Astrocyte (in vitro differentiated cells and primary cell): ENCODE results near the gene KIF1B. TPM values are rescaled to one million over a fixed set of nuclear protein-coding genes. Genes with fewer than 3 reads are reported as not detected.
"Not testable (repeated sequence)": the region's sequence is repeated elsewhere in the genome, so short reads cannot be mapped to it uniquely, and the experiment has no call there.

Source experiments
- DNase-seq: peaks from one replicate; pipeline ENCODE4 v3.0.0-alpha.2; 2010; ENCODE audit warnings: low read depth
- FAIRE-seq: peaks from 2 replicates; lab custom pipeline; 2011; peaks lifted over from hg19 to GRCh38; lab: Jason Lieb, UNC
- H2AFZ ChIP-seq: 2 replicates; pipeline ENCODE4 v1.6.0; 2012; ENCODE audit warnings: low read depth, low read length, inconsistent platforms
- H3K27ac ChIP-seq: 2 replicates; pipeline ENCODE4 v1.5.1; 2011; ENCODE audit warnings: low read depth, low read length, inconsistent platforms
- H3K27me3 ChIP-seq: 2 replicates; pipeline ENCODE4 v1.6.0; 2011; ENCODE audit warnings: low read length, inconsistent platforms; ENCODE audit not compliant: insufficient read depth
- H3K36me3 ChIP-seq: 2 replicates; pipeline ENCODE4 v1.5.1; 2011; ENCODE audit warnings: low read length, inconsistent platforms; ENCODE audit not compliant: insufficient read depth
- H3K4me1 ChIP-seq: 2 replicates; pipeline ENCODE4 v1.5.1; 2011; ENCODE audit warnings: low read length, inconsistent platforms; ENCODE audit not compliant: insufficient read depth
- H3K4me2 ChIP-seq: 2 replicates; pipeline ENCODE4 v1.6.0; 2012; ENCODE audit warnings: low read length, inconsistent platforms
- H3K4me3 ChIP-seq: 2 replicates; pipeline ENCODE4 v1.5.1; 2011; ENCODE audit warnings: low read depth, mild to moderate bottlenecking, low read length, inconsistent platforms; ENCODE audit not compliant: insufficient read depth
- H3K79me2 ChIP-seq: 2 replicates; pipeline ENCODE4 v1.6.0; 2012; ENCODE audit warnings: mild to moderate bottlenecking, low read length, inconsistent platforms; ENCODE audit not compliant: insufficient read depth
- H3K9ac ChIP-seq: 2 replicates; pipeline ENCODE4 v1.6.0; 2012; ENCODE audit warnings: mild to moderate bottlenecking, low read length, inconsistent platforms
- H3K9me3 ChIP-seq: 2 replicates; pipeline ENCODE4 v1.5.1; 2012; ENCODE audit warnings: low read depth, mild to moderate bottlenecking, low read length, inconsistent platforms; ENCODE audit not compliant: insufficient read depth
- H4K20me1 ChIP-seq: 2 replicates; pipeline ENCODE4 v1.6.0; 2012; ENCODE audit warnings: low read length, inconsistent platforms; ENCODE audit not compliant: insufficient read depth
- H3K27ac Mint-ChIP-seq: one replicate; pipeline ENCODE4 v1.8.0; 2021; ENCODE audit warnings: mild to moderate bottlenecking, mixed read lengths; ENCODE audit not compliant: unreplicated experiment
- H3K27me3 Mint-ChIP-seq: one replicate; pipeline ENCODE4 v1.8.0; 2021; ENCODE audit warnings: low read depth, mixed read lengths; ENCODE audit not compliant: unreplicated experiment
- H3K36me3 Mint-ChIP-seq: one replicate; pipeline ENCODE4 v1.8.0; 2021; ENCODE audit warnings: low read depth, mixed read lengths; ENCODE audit not compliant: unreplicated experiment
- H3K4me1 Mint-ChIP-seq: one replicate; pipeline ENCODE4 v1.8.0; 2021; ENCODE audit warnings: low read depth, mixed read lengths; ENCODE audit not compliant: unreplicated experiment
- H3K4me3 Mint-ChIP-seq: one replicate; pipeline ENCODE4 v1.8.0; 2021; ENCODE audit warnings: mild to moderate bottlenecking, moderate library complexity, mixed read lengths; ENCODE audit not compliant: unreplicated experiment
- H3K9me3 Mint-ChIP-seq: one replicate; pipeline ENCODE4 v1.8.0; 2021; ENCODE audit warnings: mild to moderate bottlenecking, mixed read lengths; ENCODE audit not compliant: unreplicated experiment
- EZH2 ChIP-seq: IDR thresholded peaks from 2 replicates; pipeline ENCODE4 v1.6.1; 2012; ENCODE audit warnings: mild to moderate bottlenecking, low read length, inconsistent platforms; ENCODE audit not compliant: insufficient read depth
- total RNA-seq: library from RNA; stranded (reverse); gene quantifications from 2 replicates; pipeline ENCODE4 v1.2.1, GENCODE V29; 2021
- TF ChIP-seq, protein P1 (sequence below): IDR thresholded peaks from 2 replicates; pipeline ENCODE4 v1.5.1; 2011; ENCODE audit warnings: low read depth, mild to moderate bottlenecking, inconsistent platforms, low read length, moderate library complexity; ENCODE audit not compliant: insufficient read depth

Gene KIF1B
- total RNA-seq, 1 donor from 2014 or later = 75.9 TPM

DNA sequence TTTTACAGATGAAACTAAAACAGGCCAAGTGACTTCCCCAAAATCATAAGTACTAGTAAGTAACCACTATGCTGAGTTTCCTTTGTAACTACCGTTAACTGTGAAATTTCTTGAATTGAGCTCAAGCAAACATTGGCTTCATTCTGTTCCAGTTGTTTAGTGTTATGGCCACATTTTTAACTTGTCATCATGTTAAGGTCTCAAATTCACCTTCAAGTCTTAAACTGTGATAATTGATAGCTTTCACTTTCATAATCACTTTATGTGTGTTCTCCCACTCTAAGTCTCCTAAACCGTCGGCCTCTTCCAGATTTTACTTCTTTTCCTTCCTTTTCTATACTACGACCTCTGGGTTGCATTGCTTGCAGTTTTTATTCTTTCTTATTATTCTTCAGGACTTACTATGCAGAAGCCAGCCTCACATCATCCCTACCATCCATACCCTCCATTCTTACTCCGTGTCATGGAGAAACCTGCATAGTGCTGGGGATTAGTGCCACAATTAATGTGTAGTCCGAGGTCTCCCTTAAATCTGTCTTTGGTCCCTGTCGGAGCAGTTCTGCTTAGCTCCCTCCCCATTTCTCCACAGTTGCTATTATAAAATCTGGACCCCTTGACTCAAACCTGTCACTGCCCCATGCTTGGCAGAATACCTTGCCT is 5.8 kb downstream of the KIF1B start:
- Histone ChIP-seq H3K79me2 (peaks cover 97% of the 10 kb centered on the region), H3K27ac (no peak overlapping the region), H3K36me3 (no peaks in the 10 kb centered on the region), H3K27me3 (no peaks in the 10 kb centered on the region), H3K4me2 (peak overlapping the region; percentile 46), H3K4me3 (no peak overlapping the region), H4K20me1 (peaks cover 91% of the 10 kb centered on the region), H2AFZ (no peak overlapping the region), H3K9ac (no peak overlapping the region), H3K4me1 (peaks cover 30% of the 10 kb centered on the region), H3K9me3 (no peaks in the 10 kb centered on the region)
- Mint-ChIP-seq H3K27me3 (no peaks in the 10 kb centered on the region), H3K36me3 (peaks cover 3% of the 10 kb centered on the region), H3K4me3 (no peak overlapping the region), H3K9me3 (no peaks in the 10 kb centered on the region), H3K27ac (no peak overlapping the region), H3K4me1 (peaks cover 23% of the 10 kb centered on the region)
- TF ChIP-seq EZH2 = no peak
- TF ChIP-seq, protein P1, sequence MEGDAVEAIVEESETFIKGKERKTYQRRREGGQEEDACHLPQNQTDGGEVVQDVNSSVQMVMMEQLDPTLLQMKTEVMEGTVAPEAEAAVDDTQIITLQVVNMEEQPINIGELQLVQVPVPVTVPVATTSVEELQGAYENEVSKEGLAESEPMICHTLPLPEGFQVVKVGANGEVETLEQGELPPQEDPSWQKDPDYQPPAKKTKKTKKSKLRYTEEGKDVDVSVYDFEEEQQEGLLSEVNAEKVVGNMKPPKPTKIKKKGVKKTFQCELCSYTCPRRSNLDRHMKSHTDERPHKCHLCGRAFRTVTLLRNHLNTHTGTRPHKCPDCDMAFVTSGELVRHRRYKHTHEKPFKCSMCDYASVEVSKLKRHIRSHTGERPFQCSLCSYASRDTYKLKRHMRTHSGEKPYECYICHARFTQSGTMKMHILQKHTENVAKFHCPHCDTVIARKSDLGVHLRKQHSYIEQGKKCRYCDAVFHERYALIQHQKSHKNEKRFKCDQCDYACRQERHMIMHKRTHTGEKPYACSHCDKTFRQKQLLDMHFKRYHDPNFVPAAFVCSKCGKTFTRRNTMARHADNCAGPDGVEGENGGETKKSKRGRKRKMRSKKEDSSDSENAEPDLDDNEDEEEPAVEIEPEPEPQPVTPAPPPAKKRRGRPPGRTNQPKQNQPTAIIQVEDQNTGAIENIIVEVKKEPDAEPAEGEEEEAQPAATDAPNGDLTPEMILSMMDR = no peak
- no peak for FAIRE-seq
- no peak for DNase-seq

DNA sequence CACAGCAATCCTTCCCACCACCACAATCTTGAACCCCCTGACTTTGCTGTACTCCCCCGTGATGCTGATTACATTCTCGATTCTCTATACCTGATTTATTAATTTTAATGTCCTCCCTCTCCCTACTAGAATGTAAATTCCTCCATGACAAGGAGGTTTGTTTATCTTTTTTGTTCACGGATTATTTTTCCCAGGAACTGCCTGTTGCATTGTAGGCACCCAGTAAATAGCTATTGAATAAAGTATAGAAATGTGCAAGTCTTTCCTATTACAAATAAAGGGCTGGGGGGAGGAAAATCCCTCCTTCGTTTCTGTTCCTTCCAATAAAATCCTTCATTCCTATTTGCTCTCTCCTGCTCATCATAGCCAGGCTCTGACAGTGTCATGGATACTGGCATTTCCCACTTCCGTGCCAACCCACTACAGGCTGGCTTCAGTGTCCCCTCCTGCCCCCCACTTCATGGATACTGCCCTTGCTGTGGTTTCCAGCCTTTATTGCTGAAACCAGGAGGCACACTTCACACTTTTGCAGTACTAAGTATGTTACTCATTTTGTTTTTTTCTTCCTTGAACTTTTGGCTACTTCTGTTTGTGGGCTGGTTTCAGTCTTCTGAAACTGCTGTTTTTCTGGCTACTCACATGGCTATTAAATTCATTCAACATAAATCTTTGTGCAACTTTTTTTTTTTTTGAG is 7.5 kb downstream of the KIF1B start:
- no peaks in the 10 kb centered on the region for H3K27me3 Mint-ChIP-seq
- H4K20me1 ChIP-seq = peaks cover 93% of the 10 kb centered on the region
- H2AFZ ChIP-seq = no peak overlapping the region
- no peak for TF ChIP-seq EZH2
- TF ChIP-seq, protein P1 = no peak
- H3K4me3 ChIP-seq = no peak overlapping the region
- peaks cover 98% of the 10 kb centered on the region for H3K79me2 ChIP-seq
- H3K27me3 ChIP-seq = no peaks in the 10 kb centered on the region
- no peaks in the 10 kb centered on the region for H3K36me3 ChIP-seq
- H3K9me3 Mint-ChIP-seq = no peaks in the 10 kb centered on the region
- H3K27ac ChIP-seq = no peak overlapping the region
- no peak overlapping the region for H3K4me3 Mint-ChIP-seq
- H3K4me2 ChIP-seq = peak overlapping the region; percentile 44
- H3K9me3 ChIP-seq = no peaks in the 10 kb centered on the region
- H3K4me1 ChIP-seq = peaks cover 24% of the 10 kb centered on the region
- FAIRE-seq (peak; percentile 86), DNase-seq (peak; percentile 36)
- peak overlapping the region; percentile 12 for H3K9ac ChIP-seq
- H3K27ac Mint-ChIP-seq = peak overlapping the region; percentile 69
- peaks cover 20% of the 10 kb centered on the region for H3K4me1 Mint-ChIP-seq
- peaks cover 3% of the 10 kb centered on the region for H3K36me3 Mint-ChIP-seq

DNA sequence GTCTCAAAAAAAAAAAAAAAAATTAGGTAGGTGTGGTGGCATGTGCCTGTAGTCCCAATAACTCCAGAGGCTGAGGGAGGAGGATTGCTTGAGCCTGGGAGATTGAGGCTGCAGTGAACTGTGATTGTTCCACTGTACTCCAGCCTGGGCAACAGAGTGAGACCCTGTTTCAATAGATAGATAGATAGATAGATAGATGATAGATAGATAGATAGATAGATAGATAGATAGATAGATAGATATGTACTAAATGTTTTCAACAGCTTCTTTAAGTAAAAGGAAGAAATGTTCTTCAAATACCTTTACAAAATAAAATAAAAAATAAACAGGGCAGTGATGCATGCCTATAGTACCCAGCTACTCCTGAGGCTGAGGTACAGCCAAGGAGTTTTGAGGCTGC is 9.8 kb downstream of the KIF1B start:
- Mint-ChIP-seq H3K4me3 (no peak overlapping the region), H3K27me3 (no peaks in the 10 kb centered on the region), H3K4me1 (peaks cover 11% of the 10 kb centered on the region), H3K36me3 (peaks cover 3% of the 10 kb centered on the region), H3K27ac (no peak overlapping the region), H3K9me3 (no peaks in the 10 kb centered on the region)
- no peak for TF ChIP-seq EZH2
- TF ChIP-seq, protein P1 = no peak
- H2AFZ ChIP-seq = no peak overlapping the region
- H3K9me3 ChIP-seq = no peaks in the 10 kb centered on the region
- no peak for DNase-seq
- no peaks in the 10 kb centered on the region for H3K36me3 ChIP-seq
- no peak for FAIRE-seq
- H3K27ac ChIP-seq = no peak overlapping the region
- peaks cover 99% of the 10 kb centered on the region for H3K79me2 ChIP-seq
- peaks cover 19% of the 10 kb centered on the region for H3K4me1 ChIP-seq
- H4K20me1 ChIP-seq = peaks cover 98% of the 10 kb centered on the region
- H3K27me3 ChIP-seq = no peaks in the 10 kb centered on the region
- H3K4me3 ChIP-seq = no peak overlapping the region
- no peak overlapping the region for H3K4me2 ChIP-seq
- H3K9ac ChIP-seq = no peak overlapping the region

GRCh38 chr1:10220657-10221056 is 10.3 kb downstream of the KIF1B start:
- H4K20me1 ChIP-seq = peaks cover 98% of the 10 kb centered on the region
- H3K9me3 Mint-ChIP-seq, H3K27me3 Mint-ChIP-seq, H3K4me2 ChIP-seq, DNase-seq, H3K27ac ChIP-seq, H3K27me3 ChIP-seq, H3K36me3 Mint-ChIP-seq, H3K9me3 ChIP-seq, H3K9ac ChIP-seq, H3K4me3 ChIP-seq, H2AFZ ChIP-seq, H3K36me3 ChIP-seq, H3K4me3 Mint-ChIP-seq, FAIRE-seq, H3K27ac Mint-ChIP-seq: not testable (repeated sequence)
- H3K4me1 ChIP-seq = peaks cover 23% of the 10 kb centered on the region
- H3K79me2 ChIP-seq = peaks cover 99% of the 10 kb centered on the region
- H3K4me1 Mint-ChIP-seq = peaks cover 14% of the 10 kb centered on the region
